ENCODE measurements around the gene SLC44A1.

DNA sequence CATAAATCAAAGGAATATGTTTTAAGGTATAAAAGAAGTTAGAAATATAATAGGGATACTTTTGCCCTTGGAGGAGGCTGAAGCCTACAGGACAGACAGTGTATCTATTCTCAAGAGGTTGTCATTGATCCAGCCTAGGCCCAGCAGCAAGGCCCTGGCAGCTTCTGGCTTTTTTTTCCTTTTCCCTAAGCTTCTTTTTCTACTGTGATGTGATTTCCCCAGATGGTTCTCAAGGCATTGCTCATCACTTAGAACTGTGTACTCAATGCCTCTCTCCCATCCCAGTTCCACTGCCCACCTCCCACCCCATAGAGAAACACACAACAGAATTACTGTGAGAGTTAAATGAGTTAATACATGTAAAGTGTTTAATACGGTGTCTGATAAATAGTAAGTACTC, 88.6 kb downstream of the SLC44A1 start:
- no peak for TF ChIP-seq EZH2phosphoT487 (IDR thresholded peaks at IDR 0.05; ENCODE audit: insufficient read depth, low read depth)
- no peak for TF ChIP-seq EZH2 (IDR thresholded peaks at IDR 0.05; ENCODE audit: insufficient read depth, poor library complexity, severe bottlenecking)

Data from GM23248 (cell line).